ENCODE results near the gene SSU72.

SSU72 gene

GRCh38 chr1:1622788-1623094, 48.1 kb upstream of the SSU72 start:
- Histone ChIP-seq H3K9me3 (ENCODE audit: low read length) (no peaks in the 10 kb centered on the region), H3K79me2 (ENCODE audit: insufficient read depth, low read length) (no peaks in the 10 kb centered on the region), H3K9me2 (ENCODE audit: low read depth, low read length) (no peaks in the 10 kb centered on the region), H3K4me1 (ENCODE audit: insufficient read depth, low read length, severe bottlenecking) (peaks cover 6% of the 10 kb centered on the region), H3K9ac (ENCODE audit: low read length) (no peak overlapping the region), H2AFZ (ENCODE audit: low read length) (no peak overlapping the region), H3K4me3 (ENCODE audit: low read depth, low read length, poor library complexity, severe bottlenecking) (no peak overlapping the region), H3K27ac (ENCODE audit: low read depth, low read length, poor library complexity, severe bottlenecking) (no peak overlapping the region), H3K27me3 (ENCODE audit: insufficient read depth, low read length) (no peaks in the 10 kb centered on the region; the same call in 1 of the 2 replicates), H3K36me3 (ENCODE audit: insufficient read depth, low read length) (no peaks in the 10 kb centered on the region; the same call in 1 of the 2 replicates), H3F3A (ENCODE audit: insufficient read depth, low read length) (no peaks in the 10 kb centered on the region), H4K20me1 (ENCODE audit: insufficient read depth, low read length) (no peaks in the 10 kb centered on the region), H3K4me2 (ENCODE audit: low read length) (no peak overlapping the region)
- TF ChIP-seq, protein P1, sequence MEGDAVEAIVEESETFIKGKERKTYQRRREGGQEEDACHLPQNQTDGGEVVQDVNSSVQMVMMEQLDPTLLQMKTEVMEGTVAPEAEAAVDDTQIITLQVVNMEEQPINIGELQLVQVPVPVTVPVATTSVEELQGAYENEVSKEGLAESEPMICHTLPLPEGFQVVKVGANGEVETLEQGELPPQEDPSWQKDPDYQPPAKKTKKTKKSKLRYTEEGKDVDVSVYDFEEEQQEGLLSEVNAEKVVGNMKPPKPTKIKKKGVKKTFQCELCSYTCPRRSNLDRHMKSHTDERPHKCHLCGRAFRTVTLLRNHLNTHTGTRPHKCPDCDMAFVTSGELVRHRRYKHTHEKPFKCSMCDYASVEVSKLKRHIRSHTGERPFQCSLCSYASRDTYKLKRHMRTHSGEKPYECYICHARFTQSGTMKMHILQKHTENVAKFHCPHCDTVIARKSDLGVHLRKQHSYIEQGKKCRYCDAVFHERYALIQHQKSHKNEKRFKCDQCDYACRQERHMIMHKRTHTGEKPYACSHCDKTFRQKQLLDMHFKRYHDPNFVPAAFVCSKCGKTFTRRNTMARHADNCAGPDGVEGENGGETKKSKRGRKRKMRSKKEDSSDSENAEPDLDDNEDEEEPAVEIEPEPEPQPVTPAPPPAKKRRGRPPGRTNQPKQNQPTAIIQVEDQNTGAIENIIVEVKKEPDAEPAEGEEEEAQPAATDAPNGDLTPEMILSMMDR (IDR thresholded peaks at IDR 0.05; ENCODE audit: low read length) = no peak
- TF ChIP-seq EZH2 (IDR thresholded peaks at IDR 0.05; ENCODE audit: borderline replicate concordance, low read length) = no peak

DNA sequence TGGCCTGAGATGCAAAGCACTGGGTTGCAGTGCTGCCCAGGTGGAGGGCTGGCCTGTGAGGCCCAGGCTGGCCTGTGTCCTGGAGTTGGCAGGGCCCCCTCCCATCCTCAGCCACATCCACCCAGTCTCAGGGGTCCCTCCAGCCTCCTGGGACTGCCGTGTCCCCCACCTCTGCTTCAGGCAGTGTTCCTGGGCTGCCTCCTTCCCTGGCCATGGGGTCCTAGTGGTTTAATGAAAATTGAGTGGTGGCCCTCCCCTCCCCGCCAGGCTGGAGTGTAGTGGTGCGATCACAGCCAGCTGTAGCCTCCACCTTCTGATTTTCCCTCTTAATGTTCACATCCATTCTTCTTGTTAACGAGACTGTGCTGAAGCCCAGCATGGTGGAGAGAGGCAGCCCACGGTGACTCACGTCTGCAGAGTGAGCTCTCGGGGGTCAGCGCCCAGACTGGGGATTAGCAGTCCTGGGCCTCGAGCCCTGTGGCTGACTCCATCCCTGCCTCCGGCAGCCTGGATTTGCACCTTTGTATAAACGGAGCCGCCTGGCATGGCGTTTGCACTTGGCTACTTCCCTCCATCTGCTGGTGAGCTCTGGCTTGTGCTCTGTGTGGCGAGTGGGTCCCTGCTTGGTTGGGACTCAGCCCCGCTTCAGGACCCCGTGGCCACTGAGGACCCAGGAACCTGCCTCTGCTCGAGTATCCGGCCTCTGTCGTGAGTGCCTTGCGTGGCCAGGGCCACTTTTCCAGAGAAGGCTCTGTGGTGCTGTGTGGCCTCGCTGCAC, 47.5 kb upstream of the SSU72 start:
- Histone ChIP-seq H3K9ac (ENCODE audit: low read length) (no peak overlapping the region), H4K20me1 (ENCODE audit: insufficient read depth, low read length) (no peaks in the 10 kb centered on the region), H3K27me3 (ENCODE audit: insufficient read depth, low read length) (no peaks in the 10 kb centered on the region; the same call in 1 of the 2 replicates), H3K9me3 (ENCODE audit: low read length) (no peaks in the 10 kb centered on the region), H3K36me3 (ENCODE audit: insufficient read depth, low read length) (no peaks in the 10 kb centered on the region; the same call in 1 of the 2 replicates), H3K4me2 (ENCODE audit: low read length) (no peak overlapping the region), H3K4me3 (ENCODE audit: low read depth, low read length, poor library complexity, severe bottlenecking) (no peak overlapping the region), H3F3A (ENCODE audit: insufficient read depth, low read length) (no peaks in the 10 kb centered on the region), H2AFZ (ENCODE audit: low read length) (no peak overlapping the region), H3K9me2 (ENCODE audit: low read depth, low read length) (no peaks in the 10 kb centered on the region), H3K27ac (ENCODE audit: low read depth, low read length, poor library complexity, severe bottlenecking) (no peak overlapping the region), H3K4me1 (ENCODE audit: insufficient read depth, low read length, severe bottlenecking) (peaks cover under 1% of the 10 kb centered on the region), H3K79me2 (ENCODE audit: insufficient read depth, low read length) (no peaks in the 10 kb centered on the region)
- TF ChIP-seq EZH2 (IDR thresholded peaks at IDR 0.05; ENCODE audit: borderline replicate concordance, low read length) = no peak
- TF ChIP-seq, protein P1 (IDR thresholded peaks at IDR 0.05; ENCODE audit: low read length) = no peak

DNA sequence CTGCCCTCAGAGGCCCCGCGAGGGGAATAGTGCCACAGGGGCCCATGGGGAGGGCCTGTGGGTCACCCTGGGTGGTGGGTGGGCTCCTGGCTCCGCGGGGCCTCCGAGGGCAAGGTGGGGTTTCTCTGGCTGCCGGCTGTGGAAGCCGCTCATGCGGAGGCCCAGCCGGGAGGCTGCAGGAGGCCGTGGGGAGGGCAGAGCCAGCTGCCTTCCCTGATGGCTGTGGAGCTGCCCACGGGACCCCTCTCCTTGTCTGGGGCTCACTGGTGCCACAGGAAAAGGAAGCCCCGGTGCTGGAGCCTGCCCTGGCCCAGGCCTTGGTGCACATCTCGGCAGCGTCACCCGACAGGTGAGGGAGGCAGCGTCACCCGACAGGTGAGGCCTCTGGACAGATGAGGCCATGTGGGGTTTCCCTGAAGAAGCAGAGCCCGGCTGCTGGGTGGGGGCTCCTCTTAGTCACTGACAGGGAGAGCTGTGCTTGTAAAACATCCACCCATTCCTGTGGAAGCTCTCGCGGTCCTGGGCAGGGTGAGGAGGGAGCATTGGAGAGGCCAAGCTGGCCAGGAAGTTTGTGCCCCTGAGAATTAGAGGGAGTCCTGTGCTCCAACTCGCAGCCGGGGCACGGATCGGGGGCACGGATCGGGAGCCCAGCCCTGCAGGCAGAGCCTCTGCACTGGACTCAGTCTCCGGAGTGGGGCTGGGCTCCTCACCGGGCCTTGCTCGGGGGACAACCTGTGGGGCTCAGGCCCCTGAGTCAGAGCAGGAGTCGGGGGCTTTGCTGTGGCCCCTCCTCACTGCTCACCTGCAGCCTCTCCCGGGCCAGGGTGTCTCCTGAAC, 46.7 kb upstream of the SSU72 start:
- H3K4me1 ChIP-seq (ENCODE audit: insufficient read depth, low read length, severe bottlenecking) = peaks cover 7% of the 10 kb centered on the region
- no peaks in the 10 kb centered on the region for H3F3A ChIP-seq (ENCODE audit: insufficient read depth, low read length)
- no peak overlapping the region for H3K4me2 ChIP-seq (ENCODE audit: low read length)
- H3K9ac ChIP-seq (ENCODE audit: low read length) = no peak overlapping the region
- H3K27me3 ChIP-seq (ENCODE audit: insufficient read depth, low read length) = no peaks in the 10 kb centered on the region; the same call in 1 of the 2 replicates
- no peak for TF ChIP-seq EZH2 (IDR thresholded peaks at IDR 0.05; ENCODE audit: borderline replicate concordance, low read length)
- TF ChIP-seq, protein P1 (IDR thresholded peaks at IDR 0.05; ENCODE audit: low read length) = no peak
- H3K36me3 ChIP-seq (ENCODE audit: insufficient read depth, low read length) = no peaks in the 10 kb centered on the region; the same call in 1 of the 2 replicates
- no peak overlapping the region for H3K27ac ChIP-seq (ENCODE audit: low read depth, low read length, poor library complexity, severe bottlenecking)
- H4K20me1 ChIP-seq (ENCODE audit: insufficient read depth, low read length) = no peaks in the 10 kb centered on the region
- H2AFZ ChIP-seq (ENCODE audit: low read length) = no peak overlapping the region
- no peaks in the 10 kb centered on the region for H3K9me2 ChIP-seq (ENCODE audit: low read depth, low read length)
- no peak overlapping the region for H3K4me3 ChIP-seq (ENCODE audit: low read depth, low read length, poor library complexity, severe bottlenecking)
- H3K79me2 ChIP-seq (ENCODE audit: insufficient read depth, low read length) = no peaks in the 10 kb centered on the region
- no peaks in the 10 kb centered on the region for H3K9me3 ChIP-seq (ENCODE audit: low read length)

Data from OCI-LY1 (cell line).